ENCODE results near the gene CCDC171.

DNA sequence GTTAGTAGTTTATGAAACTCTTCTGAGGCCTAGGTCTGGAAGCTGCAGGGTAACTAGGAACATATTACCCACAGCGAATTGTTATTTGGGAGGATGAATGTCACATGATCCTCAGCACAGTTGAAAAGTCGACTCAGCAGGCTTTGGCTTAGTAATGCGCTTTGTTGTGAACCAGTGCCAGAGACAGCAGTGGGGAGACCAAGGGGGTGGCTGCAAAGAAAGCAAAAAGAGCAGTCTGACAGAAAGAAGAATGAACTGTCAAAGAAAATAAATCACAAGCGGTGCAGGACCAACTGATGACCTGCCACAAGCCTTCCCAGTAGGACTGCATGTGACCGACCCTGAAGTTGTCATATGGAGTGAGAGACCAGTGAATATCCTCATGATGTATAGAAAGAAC lies 170.0 kb downstream of the CCDC171 start:
- TF ChIP-seq, protein P1, sequence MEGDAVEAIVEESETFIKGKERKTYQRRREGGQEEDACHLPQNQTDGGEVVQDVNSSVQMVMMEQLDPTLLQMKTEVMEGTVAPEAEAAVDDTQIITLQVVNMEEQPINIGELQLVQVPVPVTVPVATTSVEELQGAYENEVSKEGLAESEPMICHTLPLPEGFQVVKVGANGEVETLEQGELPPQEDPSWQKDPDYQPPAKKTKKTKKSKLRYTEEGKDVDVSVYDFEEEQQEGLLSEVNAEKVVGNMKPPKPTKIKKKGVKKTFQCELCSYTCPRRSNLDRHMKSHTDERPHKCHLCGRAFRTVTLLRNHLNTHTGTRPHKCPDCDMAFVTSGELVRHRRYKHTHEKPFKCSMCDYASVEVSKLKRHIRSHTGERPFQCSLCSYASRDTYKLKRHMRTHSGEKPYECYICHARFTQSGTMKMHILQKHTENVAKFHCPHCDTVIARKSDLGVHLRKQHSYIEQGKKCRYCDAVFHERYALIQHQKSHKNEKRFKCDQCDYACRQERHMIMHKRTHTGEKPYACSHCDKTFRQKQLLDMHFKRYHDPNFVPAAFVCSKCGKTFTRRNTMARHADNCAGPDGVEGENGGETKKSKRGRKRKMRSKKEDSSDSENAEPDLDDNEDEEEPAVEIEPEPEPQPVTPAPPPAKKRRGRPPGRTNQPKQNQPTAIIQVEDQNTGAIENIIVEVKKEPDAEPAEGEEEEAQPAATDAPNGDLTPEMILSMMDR (IDR thresholded peaks at IDR 0.05; ENCODE audit: poor library complexity), result no peak
- no peak for TF ChIP-seq EZH2phosphoT487 (IDR thresholded peaks at IDR 0.05; ENCODE audit: low read depth, severe bottlenecking, unreplicated experiment)

All from hepatocyte (in vitro differentiated cells).